ENCODE data around the gene METTL13. TPM values are rescaled to one million over a fixed set of nuclear protein-coding genes. Genes with fewer than 3 reads are reported as not detected.

The METTL13 gene
- total and polyA plus RNA-seq, 9 of the 15 experiments (the other 6 are each of a cell fraction or from before 2014, with no cell fraction given): 18.9 to 78.9 (median 54.9) TPM

- TF ChIP-seq, protein P1, sequence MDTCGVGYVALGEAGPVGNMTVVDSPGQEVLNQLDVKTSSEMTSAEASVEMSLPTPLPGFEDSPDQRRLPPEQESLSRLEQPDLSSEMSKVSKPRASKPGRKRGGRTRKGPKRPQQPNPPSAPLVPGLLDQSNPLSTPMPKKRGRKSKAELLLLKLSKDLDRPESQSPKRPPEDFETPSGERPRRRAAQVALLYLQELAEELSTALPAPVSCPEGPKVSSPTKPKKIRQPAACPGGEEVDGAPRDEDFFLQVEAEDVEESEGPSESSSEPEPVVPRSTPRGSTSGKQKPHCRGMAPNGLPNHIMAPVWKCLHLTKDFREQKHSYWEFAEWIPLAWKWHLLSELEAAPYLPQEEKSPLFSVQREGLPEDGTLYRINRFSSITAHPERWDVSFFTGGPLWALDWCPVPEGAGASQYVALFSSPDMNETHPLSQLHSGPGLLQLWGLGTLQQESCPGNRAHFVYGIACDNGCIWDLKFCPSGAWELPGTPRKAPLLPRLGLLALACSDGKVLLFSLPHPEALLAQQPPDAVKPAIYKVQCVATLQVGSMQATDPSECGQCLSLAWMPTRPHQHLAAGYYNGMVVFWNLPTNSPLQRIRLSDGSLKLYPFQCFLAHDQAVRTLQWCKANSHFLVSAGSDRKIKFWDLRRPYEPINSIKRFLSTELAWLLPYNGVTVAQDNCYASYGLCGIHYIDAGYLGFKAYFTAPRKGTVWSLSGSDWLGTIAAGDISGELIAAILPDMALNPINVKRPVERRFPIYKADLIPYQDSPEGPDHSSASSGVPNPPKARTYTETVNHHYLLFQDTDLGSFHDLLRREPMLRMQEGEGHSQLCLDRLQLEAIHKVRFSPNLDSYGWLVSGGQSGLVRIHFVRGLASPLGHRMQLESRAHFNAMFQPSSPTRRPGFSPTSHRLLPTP (IDR thresholded peaks at IDR 0.05; ENCODE audit: borderline replicate concordance, extremely low read depth, insufficient read length): no peak
- peak; percentile 16 for TF ChIP-seq CTCFL (IDR thresholded peaks at IDR 0.05; ENCODE audit: borderline replicate concordance, insufficient read depth, low read depth, low read length, poor library complexity, severe bottlenecking)
- TF ChIP-seq ZFX (CRISPR knock-in tag; IDR thresholded peaks at IDR 0.05): peak; percentile 84
- TF ChIP-seq MLX (CRISPR knock-in tag; conservative IDR thresholded peaks at IDR 0.05): no peak
- 0 out of 2 replicates have a peak, but pooled peaks have one; percentile 41 for TF ChIP-seq THAP12 (CRISPR knock-in tag; IDR thresholded peaks at IDR 0.05)
- TF ChIP-seq PRMT5 (CRISPR knock-in tag; IDR thresholded peaks at IDR 0.05): no peak
- TF ChIP-seq JUND (IDR thresholded peaks at IDR 0.05; ENCODE audit: borderline replicate concordance, low read depth, low read length): peak; percentile 69; the same call in 1 of the 2 replicates
- TF ChIP-seq JUND (tag; IDR thresholded peaks at IDR 0.05; ENCODE audit: borderline replicate concordance, low read depth, low read length): peak; percentile 36; the same call in 1 of the 3 replicates
- no peak for TF ChIP-seq PPARD (CRISPR knock-in tag; IDR thresholded peaks at IDR 0.05)
- peak; percentile 95 for TF ChIP-seq NCOA4 (IDR thresholded peaks at IDR 0.05; ENCODE audit: partially characterized antibody)
- TF ChIP-seq HMGN3 (IDR thresholded peaks at IDR 0.05; ENCODE audit: borderline replicate concordance, extremely low read depth, insufficient read length, low read depth, low read length): peak; percentile 89
- no peak for TF ChIP-seq EZH2 (IDR thresholded peaks at IDR 0.05; ENCODE audit: borderline replicate concordance, low read depth, low read length)
- TF ChIP-seq SETDB1 (IDR thresholded peaks at IDR 0.05; ENCODE audit: low read length): no peak
- peak; percentile 77 for TF ChIP-seq NFRKB (IDR thresholded peaks at IDR 0.05; ENCODE audit: low read depth)
- no peak for TF ChIP-seq ETS2 (tag; IDR thresholded peaks at IDR 0.05; ENCODE audit: borderline replicate concordance, poor library complexity, severe bottlenecking)
- no peak for TF ChIP-seq RUNX1 (IDR thresholded peaks at IDR 0.05; ENCODE audit: low read depth)
Observed at GRCh38 chr1:171741872-171742576, 39.4 kb upstream of the METTL13 start, which contains the start of gene VAMP4 (continued).
